ENCODE data around the gene RAI1.

RAI1 gene

GRCh38 chr17:17761894-17762743, 80.9 kb downstream of the RAI1 start:
- DNase-seq (ENCODE audit: insufficient read length, low spot score): no peak
- FAIRE-seq: no peak

GRCh38 chr17:17762744-17763105, 81.5 kb downstream of the RAI1 start:
- no peak for FAIRE-seq
- no peak for DNase-seq (ENCODE audit: insufficient read length, low spot score)

- no peak for DNase-seq (ENCODE audit: insufficient read length, low spot score)
- FAIRE-seq: peak; percentile 51
These were observed 81.9 kb downstream of the RAI1 start for GRCh38 chr17:17763136-17763535.

GRCh38 chr17:17763734-17764133, 82.5 kb downstream of the RAI1 start:
- FAIRE-seq (no peak), DNase-seq (ENCODE audit: insufficient read length, low spot score) (no peak)

GRCh38 chr17:17765359-17766076, 84.3 kb downstream of the RAI1 start:
- DNase-seq (ENCODE audit: insufficient read length, low spot score) (no peak), FAIRE-seq (peak; percentile 76)

GRCh38 chr17:17766077-17766743, 85.0 kb downstream of the RAI1 start:
- DNase-seq (ENCODE audit: insufficient read length, low spot score) (no peak), FAIRE-seq (no peak)

- no peak for FAIRE-seq
- DNase-seq (ENCODE audit: insufficient read length, low spot score): no peak
These were observed 85.5 kb downstream of the RAI1 start for GRCh38 chr17:17766744-17767120.

GRCh38 chr17:17767154-17767869, 86.1 kb downstream of the RAI1 start:
- FAIRE-seq (no peak), DNase-seq (ENCODE audit: insufficient read length, low spot score) (no peak)

- FAIRE-seq: no peak
These were observed 86.7 kb downstream of the RAI1 start for GRCh38 chr17:17767887-17768418.

GRCh38 chr17:17768424-17769088, 87.3 kb downstream of the RAI1 start:
- peak; percentile 38 for FAIRE-seq
- no peak for DNase-seq (ENCODE audit: insufficient read length, low spot score)

More at GRCh38 chr17:17767887-17768418, 86.7 kb downstream of the RAI1 start:
- DNase-seq (ENCODE audit: insufficient read length, low spot score): no peak

GRCh38 chr17:17769869-17770631, 88.8 kb downstream of the RAI1 start:
- FAIRE-seq: no peak
- DNase-seq (ENCODE audit: insufficient read length, low spot score): no peak

- FAIRE-seq (no peak), DNase-seq (ENCODE audit: insufficient read length, low spot score) (no peak)
These were observed 89.4 kb downstream of the RAI1 start for GRCh38 chr17:17770632-17771044.

GRCh38 chr17:17771498-17772201, 90.4 kb downstream of the RAI1 start:
- DNase-seq (ENCODE audit: insufficient read length, low spot score) (no peak), FAIRE-seq (no peak)

- DNase-seq (ENCODE audit: insufficient read length, low spot score) (no peak), FAIRE-seq (no peak)
These were observed 91.0 kb downstream of the RAI1 start for GRCh38 chr17:17772231-17772630.

GRCh38 chr17:17774009-17774881, 93.0 kb downstream of the RAI1 start:
- DNase-seq (ENCODE audit: insufficient read length, low spot score) (no peak), FAIRE-seq (peak; percentile 52)

- DNase-seq (ENCODE audit: insufficient read length, low spot score) (no peak), FAIRE-seq (no peak)
These were observed 95.6 kb downstream of the RAI1 start for GRCh38 chr17:17776889-17777288.

- peak; percentile 79 for FAIRE-seq
- DNase-seq (ENCODE audit: insufficient read length, low spot score): no peak
These were observed 97.2 kb downstream of the RAI1 start for GRCh38 chr17:17778308-17779014.
